GM18499 (cell line): Measurements from ENCODE around the gene PIP4K2A.
"Not testable (repeated sequence)": the region's sequence is repeated elsewhere in the genome, so short reads cannot be mapped to it uniquely, and the experiment has no call there.

Experiments used
- ATAC-seq: cut with Tn5 transposase; IDR thresholded peaks from one replicate; pipeline ENCODE4 v1.9.1; 2021; ENCODE audit warnings: moderate number of reproducible peaks; ENCODE audit not compliant: insufficient read depth, unreplicated experiment

Gene PIP4K2A

DNA sequence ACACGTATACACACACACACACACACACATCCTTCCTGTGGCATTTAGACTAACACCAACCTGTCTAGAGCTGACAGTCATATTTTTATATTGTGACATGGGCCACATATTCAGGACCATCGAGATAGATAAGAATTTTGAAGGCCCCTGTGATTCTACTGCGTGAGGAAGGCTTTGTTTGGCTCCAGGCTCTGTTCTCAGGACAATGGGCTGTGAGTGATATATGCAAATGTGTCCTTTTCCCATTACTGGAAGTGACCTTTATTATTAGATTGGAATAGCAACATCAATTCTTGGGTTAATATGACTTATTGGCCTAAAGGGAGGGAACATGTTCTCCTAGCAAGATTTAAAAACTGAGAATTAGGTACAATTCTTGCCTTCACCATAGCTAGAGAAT lies 213.0 kb downstream of the PIP4K2A start:
- no peak for ATAC-seq

GRCh38 chr10:22500656-22501340 lies 213.6 kb downstream of the PIP4K2A start:
- no peak for ATAC-seq

DNA sequence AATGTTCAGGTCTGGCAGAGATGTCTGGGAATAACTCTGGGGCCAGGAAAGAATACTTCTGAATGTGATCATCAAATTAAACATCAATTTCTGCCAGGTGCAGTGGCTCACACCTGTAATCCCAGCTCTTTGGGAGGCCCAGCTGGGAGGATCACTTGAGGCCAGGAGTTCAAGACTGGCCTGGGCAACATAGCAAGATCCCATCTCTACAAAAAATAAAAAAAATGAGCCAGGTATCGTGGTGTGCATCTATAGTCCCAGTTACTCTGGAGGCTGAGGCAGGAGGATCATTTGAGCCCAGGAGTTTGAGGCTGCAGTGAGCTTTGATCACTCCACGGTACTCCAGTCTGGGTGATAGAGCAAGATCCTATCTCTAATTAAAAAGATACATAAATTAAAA lies 214.4 kb downstream of the PIP4K2A start:
- not testable (repeated sequence) for ATAC-seq

DNA sequence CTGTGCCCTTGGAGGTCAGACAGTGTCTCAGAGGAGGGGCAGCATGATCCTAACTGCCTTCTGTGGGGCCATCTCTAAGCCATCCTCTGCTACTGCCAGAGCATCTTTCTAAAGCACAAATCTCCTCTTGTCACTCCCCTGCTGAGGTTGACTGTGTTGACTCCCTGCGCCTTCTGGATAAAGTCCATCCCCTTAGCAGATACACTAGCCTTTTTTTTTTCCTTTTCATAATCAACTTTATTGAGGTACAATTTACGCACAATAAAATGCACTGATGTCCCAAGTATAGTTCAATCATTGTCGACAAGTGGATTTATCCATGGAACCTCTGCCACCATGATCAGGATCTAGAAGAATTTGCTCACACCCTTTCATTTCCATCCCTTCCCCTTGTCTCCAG lies 219.0 kb downstream of the PIP4K2A start:
- no peak for ATAC-seq

- no peak for ATAC-seq
These were observed 220.4 kb downstream of the PIP4K2A start for GRCh38 chr10:22494007-22494406.

- ATAC-seq, result no peak
These were observed 222.3 kb downstream of the PIP4K2A start for GRCh38 chr10:22491931-22492615.

GRCh38 chr10:22491480-22491879 lies 222.9 kb downstream of the PIP4K2A start:
- no peak for ATAC-seq

DNA sequence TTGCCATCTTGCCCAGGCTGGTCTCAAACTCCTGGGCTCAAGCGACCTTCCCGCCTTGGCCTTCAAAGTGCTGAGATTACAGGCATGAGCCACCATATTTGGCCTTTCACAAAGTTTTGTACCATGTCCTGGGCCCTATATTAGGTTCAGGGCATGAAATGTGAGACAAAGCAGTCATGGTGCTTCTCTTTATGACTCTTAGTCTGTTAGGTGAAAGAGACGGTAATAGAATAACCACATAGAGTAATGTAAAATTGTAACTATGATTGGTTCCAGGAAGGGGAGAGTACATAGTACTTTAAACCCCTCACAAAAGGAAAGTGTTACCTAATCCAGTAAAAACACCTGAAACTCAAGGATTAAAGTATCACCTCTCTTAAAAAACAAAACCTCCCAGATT lies 224.4 kb downstream of the PIP4K2A start:
- ATAC-seq, result no peak

GRCh38 chr10:22489467-22489866 lies 224.9 kb downstream of the PIP4K2A start:
- ATAC-seq, result no peak

- ATAC-seq, result no peak
These were observed 227.9 kb downstream of the PIP4K2A start for GRCh38 chr10:22486431-22486830.
